Cardiac muscle cell (in vitro differentiated cells and primary cell): ENCODE measurements around the gene XRCC4. TPM values are rescaled to one million over a fixed set of nuclear protein-coding genes. Genes with fewer than 3 reads are reported as not detected.
"Not testable (repeated sequence)": the region's sequence is repeated elsewhere in the genome, so short reads cannot be mapped to it uniquely, and the experiment has no call there.

Experiments
- DNase-seq, 2 donors: peaks; one replicate each; pipeline versions ENCODE4 v3.0.0 to v3.0.0-alpha.2; 2010 to 2017; ENCODE audit warnings: low read depth in 1 of 2, low spot score in 1 of 2
- H3K27ac ChIP-seq: fragments of 200-600 bp; sonication (generic); 2 replicates; pipeline ENCODE4 v1.5.1; 2016
- H3K27me3 ChIP-seq: fragments of 200-600 bp; sonication (generic); 2 replicates; pipeline ENCODE4 v1.6.0; 2016; ENCODE audit warnings: control low read depth
- H3K36me3 ChIP-seq: fragments of 200-600 bp; sonication (generic); 2 replicates; pipeline ENCODE4 v1.5.1; 2016; ENCODE audit warnings: control low read depth
- H3K4me1 ChIP-seq: fragments of 200-600 bp; sonication (generic); 2 replicates; pipeline ENCODE4 v1.8.1; 2017; ENCODE audit warnings: low read depth, mild to moderate bottlenecking, mixed run types
- H3K4me3 ChIP-seq: fragments of 200-600 bp; sonication (generic); 2 replicates; pipeline ENCODE4 v1.5.1; 2016; ENCODE audit warnings: mild to moderate bottlenecking
- H3K9me3 ChIP-seq: fragments of 200-600 bp; sonication (generic); 2 replicates; pipeline ENCODE4 v1.5.1; 2017; ENCODE audit warnings: low read depth, mild to moderate bottlenecking, control low read depth
- polyA plus RNA-seq: library from polyadenylated mRNA; unstranded; fragments of >200 nt; fragmentation: Nextera tagmentation; extraction: Ambion mirVana; gene quantifications from 2 replicates; pipeline ENCODE4 v1.2.1, GENCODE V29; 2016
- total RNA-seq: library from RNA; depleted of rRNA; stranded (reverse); fragments of >200 nt; gene quantifications from 2 replicates; pipeline ENCODE4 v1.2.3, GENCODE V29; 2016
- TF ChIP-seq, protein P1 (sequence below): IDR thresholded peaks from 2 replicates; pipeline ENCODE4 v1.5.1; 2012; ENCODE audit warnings: low read depth, mild to moderate bottlenecking, low read length

The XRCC4 gene
- total and polyA plus RNA-seq, 2 experiments from 2014 or later = 9.7 to 19.2 TPM

DNA sequence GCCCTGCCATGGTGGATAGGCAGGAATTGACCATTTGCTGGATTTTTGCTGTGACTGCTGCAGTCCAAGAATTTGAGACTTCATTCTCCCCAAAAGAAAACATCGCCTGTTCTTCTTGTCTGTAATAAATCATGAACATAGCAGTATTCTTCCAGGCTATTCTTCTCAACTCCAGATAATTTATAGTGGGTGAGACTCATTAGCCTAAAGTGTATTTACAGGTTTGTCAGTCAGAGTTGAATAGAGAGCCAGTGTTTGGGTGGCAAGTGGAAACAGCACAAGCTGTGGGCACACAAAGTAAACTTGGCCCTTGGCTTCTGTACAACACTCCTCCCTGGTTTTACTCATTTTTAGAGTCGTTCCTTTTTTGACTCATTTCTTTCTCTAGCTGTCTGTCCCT, 266.0 kb downstream of the XRCC4 start:
- no peak for DNase-seq
- Histone ChIP-seq H3K36me3 (no peaks in the 10 kb centered on the region), H3K27me3 (no peaks in the 10 kb centered on the region), H3K9me3 (no peaks in the 10 kb centered on the region), H3K27ac (no peak overlapping the region), H3K4me3 (no peak overlapping the region), H3K4me1 (no peaks in the 10 kb centered on the region)
- TF ChIP-seq, protein P1, sequence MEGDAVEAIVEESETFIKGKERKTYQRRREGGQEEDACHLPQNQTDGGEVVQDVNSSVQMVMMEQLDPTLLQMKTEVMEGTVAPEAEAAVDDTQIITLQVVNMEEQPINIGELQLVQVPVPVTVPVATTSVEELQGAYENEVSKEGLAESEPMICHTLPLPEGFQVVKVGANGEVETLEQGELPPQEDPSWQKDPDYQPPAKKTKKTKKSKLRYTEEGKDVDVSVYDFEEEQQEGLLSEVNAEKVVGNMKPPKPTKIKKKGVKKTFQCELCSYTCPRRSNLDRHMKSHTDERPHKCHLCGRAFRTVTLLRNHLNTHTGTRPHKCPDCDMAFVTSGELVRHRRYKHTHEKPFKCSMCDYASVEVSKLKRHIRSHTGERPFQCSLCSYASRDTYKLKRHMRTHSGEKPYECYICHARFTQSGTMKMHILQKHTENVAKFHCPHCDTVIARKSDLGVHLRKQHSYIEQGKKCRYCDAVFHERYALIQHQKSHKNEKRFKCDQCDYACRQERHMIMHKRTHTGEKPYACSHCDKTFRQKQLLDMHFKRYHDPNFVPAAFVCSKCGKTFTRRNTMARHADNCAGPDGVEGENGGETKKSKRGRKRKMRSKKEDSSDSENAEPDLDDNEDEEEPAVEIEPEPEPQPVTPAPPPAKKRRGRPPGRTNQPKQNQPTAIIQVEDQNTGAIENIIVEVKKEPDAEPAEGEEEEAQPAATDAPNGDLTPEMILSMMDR = no peak

DNA sequence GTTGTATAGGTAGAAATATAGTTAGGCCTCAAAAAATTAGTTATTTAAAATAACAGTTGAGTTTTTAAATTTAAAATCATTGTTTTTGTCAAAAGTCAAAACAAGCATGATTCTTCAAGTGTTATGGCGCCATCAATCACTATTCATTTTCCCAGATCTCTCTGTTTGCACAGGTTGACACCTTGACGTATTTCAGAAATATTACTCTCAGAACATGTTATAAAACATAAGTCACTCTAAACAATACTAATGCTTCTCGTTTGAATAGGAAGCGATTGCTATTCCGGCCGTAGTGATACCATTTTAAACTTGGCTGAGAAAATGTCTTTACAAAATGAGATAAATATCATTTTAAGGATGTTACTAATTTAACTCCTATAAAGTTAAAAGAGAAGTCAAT, 268.1 kb downstream of the XRCC4 start:
- TF ChIP-seq, protein P1 = no peak
- no peaks in the 10 kb centered on the region for H3K9me3 ChIP-seq
- no peak overlapping the region for H3K27ac ChIP-seq
- H3K27me3 ChIP-seq = no peaks in the 10 kb centered on the region
- H3K36me3 ChIP-seq = no peaks in the 10 kb centered on the region
- H3K4me1 ChIP-seq = no peaks in the 10 kb centered on the region
- no peak for DNase-seq
- no peak overlapping the region for H3K4me3 ChIP-seq

DNA sequence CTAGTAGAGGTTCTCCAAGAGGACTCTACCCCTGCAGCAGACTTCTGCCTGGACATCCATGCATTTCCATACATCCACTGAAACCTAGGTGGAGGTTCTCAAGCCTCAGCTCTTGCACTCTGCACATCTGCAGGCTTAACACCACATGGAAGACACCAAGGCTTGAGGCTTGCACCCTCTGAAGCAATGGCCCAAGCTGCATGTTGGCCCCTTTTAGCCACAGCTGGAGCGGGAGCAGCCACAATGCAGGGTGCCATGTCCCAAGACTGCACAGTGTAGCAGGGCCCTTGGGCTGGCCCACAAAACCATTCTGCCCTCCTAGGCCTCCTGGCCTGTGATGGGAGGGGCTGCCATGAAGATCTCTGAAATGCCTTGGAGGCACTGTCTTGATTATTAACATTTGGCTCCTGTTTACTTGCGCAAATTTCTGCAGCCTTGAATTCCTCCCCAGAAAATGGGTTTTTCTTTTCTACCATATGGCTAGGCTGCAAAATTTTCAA, 271.0 kb downstream of the XRCC4 start:
- DNase-seq = no peak
- Histone ChIP-seq H3K27ac (no peak overlapping the region), H3K4me1 (no peaks in the 10 kb centered on the region), H3K27me3 (no peaks in the 10 kb centered on the region), H3K9me3 (no peaks in the 10 kb centered on the region), H3K4me3 (no peak overlapping the region), H3K36me3 (no peaks in the 10 kb centered on the region)
- TF ChIP-seq, protein P1 = no peak

DNA sequence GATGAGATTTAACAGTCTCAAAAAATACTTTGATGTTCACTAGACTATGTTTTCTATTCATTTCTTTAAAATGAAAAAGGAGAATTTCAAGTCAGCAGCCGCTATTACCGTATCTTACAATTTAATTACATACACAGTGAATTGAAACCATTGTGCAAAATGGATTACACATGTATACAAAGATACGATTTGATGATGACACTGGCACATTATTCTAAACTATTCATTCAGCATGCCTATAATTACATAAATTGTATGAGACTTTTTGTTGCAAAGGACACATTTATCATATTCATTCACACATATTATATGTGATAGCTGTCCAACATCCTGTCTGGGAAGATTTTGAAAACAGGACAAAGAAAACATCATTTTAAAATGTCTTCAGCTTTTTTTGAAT, 275.9 kb downstream of the XRCC4 start:
- DNase-seq = no peak
- no peaks in the 10 kb centered on the region for H3K9me3 ChIP-seq
- H3K27me3 ChIP-seq = no peaks in the 10 kb centered on the region
- no peaks in the 10 kb centered on the region for H3K4me1 ChIP-seq
- no peak overlapping the region for H3K27ac ChIP-seq
- no peak overlapping the region for H3K4me3 ChIP-seq
- no peaks in the 10 kb centered on the region for H3K36me3 ChIP-seq
- TF ChIP-seq, protein P1 = no peak

DNA sequence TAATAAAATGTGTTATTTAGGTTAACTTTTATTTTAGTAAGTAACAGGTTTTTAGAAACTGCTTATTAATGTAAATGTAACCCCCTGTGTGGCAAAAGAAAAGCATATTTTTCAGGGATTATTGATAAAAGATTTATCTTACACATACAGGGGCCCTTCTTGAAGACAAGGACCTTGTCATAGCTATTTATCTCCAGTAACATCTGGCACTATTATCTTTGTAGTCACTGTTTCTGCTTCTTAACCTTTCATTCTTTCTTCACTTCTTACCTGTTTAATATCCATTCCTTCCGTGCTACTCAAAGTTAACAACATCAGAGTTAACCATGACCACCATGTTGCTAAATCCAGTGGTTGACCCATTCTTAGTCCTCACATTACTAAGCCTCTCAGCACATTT, 276.4 kb downstream of the XRCC4 start:
- Histone ChIP-seq H3K27ac (no peak overlapping the region), H3K27me3 (no peaks in the 10 kb centered on the region), H3K4me3 (no peak overlapping the region), H3K4me1 (no peaks in the 10 kb centered on the region), H3K36me3 (no peaks in the 10 kb centered on the region), H3K9me3 (no peaks in the 10 kb centered on the region)
- TF ChIP-seq, protein P1 = no peak
- no peak for DNase-seq

DNA sequence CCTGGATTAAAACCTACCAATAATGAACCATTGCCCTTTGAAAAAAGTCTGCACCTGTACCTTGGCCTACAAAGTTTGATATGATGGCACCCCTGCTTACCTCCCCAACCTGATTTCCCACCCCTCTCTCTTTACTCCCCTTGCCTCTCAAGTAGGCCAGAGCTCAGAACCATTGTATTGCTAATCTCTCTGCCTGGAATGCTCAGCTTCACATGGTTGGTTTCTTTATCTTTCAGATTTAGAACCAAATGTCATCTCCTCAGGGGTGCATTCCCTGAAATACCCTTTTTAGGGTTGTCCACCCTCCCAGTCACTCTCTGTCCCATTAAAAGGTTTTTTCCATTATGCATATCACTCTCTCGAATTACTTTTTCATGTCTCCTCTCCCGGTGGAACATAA, 277.6 kb downstream of the XRCC4 start:
- H3K36me3 ChIP-seq = no peaks in the 10 kb centered on the region
- no peaks in the 10 kb centered on the region for H3K27me3 ChIP-seq
- TF ChIP-seq, protein P1 = no peak
- H3K4me1 ChIP-seq = no peaks in the 10 kb centered on the region
- no peaks in the 10 kb centered on the region for H3K9me3 ChIP-seq
- no peak for DNase-seq
- H3K4me3 ChIP-seq = no peak overlapping the region
- no peak overlapping the region for H3K27ac ChIP-seq

DNA sequence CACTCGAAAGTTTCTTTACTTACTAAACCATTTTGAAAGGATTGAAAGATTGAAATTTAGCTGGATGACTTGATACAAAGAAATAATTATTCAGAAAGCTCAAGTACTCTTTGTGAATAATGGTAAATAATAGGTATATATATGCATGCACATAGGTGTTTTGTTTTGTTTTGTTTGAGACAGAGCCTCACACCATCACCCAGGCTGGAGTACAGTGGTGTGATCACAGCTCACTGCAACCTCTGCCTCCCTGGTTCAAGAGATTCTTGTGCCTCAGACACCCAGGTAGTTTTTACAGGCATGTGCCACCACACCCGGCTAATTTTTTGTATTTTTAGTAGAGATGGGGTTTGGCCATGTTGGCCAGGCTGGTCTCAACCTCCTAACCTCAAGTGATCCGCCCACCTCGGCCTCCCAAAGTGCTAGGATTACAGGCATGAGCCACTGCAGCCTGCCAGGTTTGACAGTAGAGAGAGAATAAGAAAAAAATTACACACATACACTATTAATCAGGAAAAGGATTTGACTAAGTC, 278.2 kb downstream of the XRCC4 start:
- H3K36me3 ChIP-seq, DNase-seq, H3K4me1 ChIP-seq, H3K27ac ChIP-seq, H3K27me3 ChIP-seq, H3K4me3 ChIP-seq, H3K9me3 ChIP-seq: not testable (repeated sequence)
